Measurements from ENCODE around the gene APOE. TPM values are rescaled to one million over a fixed set of nuclear protein-coding genes. Genes with fewer than 3 reads are reported as not detected.

Gene APOE
- total and polyA plus RNA-seq, 2 of the 8 experiments (the other 6 are each of a cell fraction or from before 2014, with no cell fraction given): 629 to 1,258 TPM

DNA sequence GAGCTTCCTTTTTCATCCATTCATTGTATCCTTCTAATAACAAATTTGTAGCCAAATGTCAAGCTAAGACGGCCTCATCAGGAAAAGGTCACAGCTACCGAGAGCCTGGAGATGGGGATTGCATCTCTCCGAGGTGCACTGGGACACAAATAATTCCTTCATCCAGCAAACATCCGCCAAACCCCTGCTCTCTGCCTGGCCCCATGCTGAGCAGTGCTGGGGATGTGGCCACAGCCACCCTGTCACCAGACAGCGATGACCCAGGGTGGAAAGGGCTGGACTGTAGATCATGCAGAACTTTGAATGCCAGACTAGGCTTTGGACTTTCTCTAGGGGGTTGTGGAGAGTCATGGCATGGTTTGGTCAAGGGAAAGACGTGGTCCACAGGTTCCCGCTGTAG lies 12.7 kb upstream of the APOE start:
- H2BK15ac ChIP-seq (ENCODE audit: low read length): no peak overlapping the region
- H3K4me2 ChIP-seq (ENCODE audit: insufficient read depth in 1 of 2, low read depth in 2 of 2, low read length in 2 of 2): peak overlapping the region; percentile 93 to 97; a peak in 1 of 4 replicates
- H3K23me2 ChIP-seq (ENCODE audit: low read depth, low read length): peaks cover 17% of the 10 kb centered on the region
- peaks cover 14 to 28% of the 10 kb centered on the region in 2 experiments for H4K20me1 ChIP-seq (replicated peaks in 1 of 2; ENCODE audit: control insufficient read depth in 1 of 2, insufficient read depth in 2 of 2, low read length in 2 of 2)
- peaks cover 7 to 42% of the 10 kb centered on the region in 2 experiments for H3K79me2 ChIP-seq (ENCODE audit: control insufficient read depth in 1 of 2, insufficient read depth in 2 of 2, low read length in 2 of 2)
- TF ChIP-seq, protein P1, sequence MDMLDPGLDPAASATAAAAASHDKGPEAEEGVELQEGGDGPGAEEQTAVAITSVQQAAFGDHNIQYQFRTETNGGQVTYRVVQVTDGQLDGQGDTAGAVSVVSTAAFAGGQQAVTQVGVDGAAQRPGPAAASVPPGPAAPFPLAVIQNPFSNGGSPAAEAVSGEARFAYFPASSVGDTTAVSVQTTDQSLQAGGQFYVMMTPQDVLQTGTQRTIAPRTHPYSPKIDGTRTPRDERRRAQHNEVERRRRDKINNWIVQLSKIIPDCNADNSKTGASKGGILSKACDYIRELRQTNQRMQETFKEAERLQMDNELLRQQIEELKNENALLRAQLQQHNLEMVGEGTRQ (IDR thresholded peaks at IDR 0.05; ENCODE audit: low read length): no peak
- TF ChIP-seq CBX5 (IDR thresholded peaks at IDR 0.05; ENCODE audit: low read depth, low read length) (no peak), TAF1 (IDR thresholded peaks at IDR 0.05; ENCODE audit: low read depth, low read length) (no peak), POLR2A (IDR thresholded peaks at IDR 0.05; ENCODE audit: control extremely low read depth in 1 of 2, low read depth in 2 of 2, low read length in 2 of 2) (no peak), KDM1A (IDR thresholded peaks at IDR 0.05; ENCODE audit: borderline replicate concordance, low read length) (no peak), SP1 (IDR thresholded peaks at IDR 0.05; ENCODE audit: low read depth, low read length) (no peak)
- no peak overlapping the region for H2AFZ ChIP-seq (ENCODE audit: low read length)
- no peak overlapping the region for H4K91ac ChIP-seq (replicated peaks; ENCODE audit: insufficient read length, low read length)
- ChIA-PET CTCF (ENCODE audit: partially characterized antibody) (interaction anchor here (0.8 to 2.1 kb wide), 5 partner anchors 11 to 122 kb away, joined by 3 to 7 read pairs (median 4); no protein-coding TSS in a partner anchor), POLR2A (ENCODE audit: partially characterized antibody) (interaction anchor here (0.6 to 9.8 kb wide), 10 partner anchors 13 to 200 kb away, joined by 3 to 247 read pairs (median 3); partner anchors contain the start of genes APOE, PPP1R37 and ZNF296)
- H4K8ac ChIP-seq (ENCODE audit: extremely low read depth, insufficient read depth, low read length): no peak overlapping the region
- no peak overlapping the region for H3K18ac ChIP-seq (ENCODE audit: extremely low read depth, low read length)
- no peak overlapping the region for H3K14ac ChIP-seq (ENCODE audit: insufficient read length)
- DNase-seq (ENCODE audit: low read depth in 1 of 2, low spot score in 2 of 2): no peak
- 0 out of 8 replicates have a peak overlapping the region, but pooled peaks of 1 of the 4 experiments have one; percentile 2 for H3K4me3 ChIP-seq (ENCODE audit: extremely low read depth in 1 of 4, insufficient read depth in 2 of 4, low read depth in 3 of 4, low read length in 4 of 4)
- H3K4me1 ChIP-seq (replicated peaks in 1 of 4; ENCODE audit: control insufficient read depth in 3 of 4, insufficient read depth in 4 of 4, low read length in 3 of 4): peaks cover 5 to 8% (median 7%) of the 10 kb centered on the region in 4 experiments
- H3K23ac ChIP-seq (ENCODE audit: insufficient read length): no peak overlapping the region
- 94% methylated on average over 7 of the region's 7 CpGs; no CpG with 5 or more reads in 1 of the 2 experiments for WGBS, 2 experiments (ENCODE audit: extremely low coverage in 1 of 2, insufficient coverage in 1 of 2, insufficient read length in 1 of 2, insufficient replicate concordance in 2 of 2, low coverage in 1 of 2, low lambda C conversion rate in 2 of 2, missing lambda C conversion rate in 1 of 2)
- no peaks in the 10 kb centered on the region for H3K27me3 ChIP-seq (replicated peaks in 1 of 4; ENCODE audit: control insufficient read depth in 3 of 4, extremely low read depth in 1 of 4, insufficient read depth in 3 of 4, low read length in 3 of 4)
- no peak overlapping the region for H3K27ac ChIP-seq (ENCODE audit: low read depth, low read length)
- H2BK5ac ChIP-seq (ENCODE audit: low read depth, low read length): no peak overlapping the region
- no peak overlapping the region for H2BK120ac ChIP-seq (replicated peaks; ENCODE audit: low read depth, low read length)
- no peak overlapping the region for H2AK5ac ChIP-seq (ENCODE audit: low read depth, low read length)
- peaks cover 25% of the 10 kb centered on the region for H3K79me1 ChIP-seq (ENCODE audit: low read depth, low read length)
- H2BK20ac ChIP-seq (ENCODE audit: low read length): no peak overlapping the region
- no peak overlapping the region for H3K4ac ChIP-seq (replicated peaks; ENCODE audit: insufficient read length, low read depth, low read length)
- H2BK12ac ChIP-seq (ENCODE audit: low read depth, low read length): no peak overlapping the region
- peaks cover 36 to 56% (median 44%) of the 10 kb centered on the region in 4 experiments for H3K36me3 ChIP-seq (ENCODE audit: control insufficient read depth in 2 of 4, insufficient read depth in 4 of 4, low read length in 3 of 4)
- H4K5ac ChIP-seq (ENCODE audit: insufficient read length, low read depth, low read length): no peak overlapping the region
- H3K9me3 ChIP-seq (ENCODE audit: insufficient read depth in 2 of 2, low read depth in 1 of 2, low read length in 1 of 2): no peaks in the 10 kb centered on the region
- no peak overlapping the region for H3K9ac ChIP-seq (replicated peaks in 1 of 4; ENCODE audit: extremely low read depth in 1 of 4, low read depth in 3 of 4, low read length in 3 of 4)
- no peak overlapping the region for H3K56ac ChIP-seq (replicated peaks; ENCODE audit: insufficient read length, low read depth, low read length)
- no peak for FAIRE-seq

Data from H1 (cell line).